HG02571 (cell line): Measurements from ENCODE around the gene USP20.
"Not testable (repeated sequence)": the region's sequence is repeated elsewhere in the genome, so short reads cannot be mapped to it uniquely, and the experiment has no call there.

Experiments used
- ATAC-seq: cut with Tn5 transposase; IDR thresholded peaks from one replicate; pipeline ENCODE4 v1.9.1; 2021; ENCODE audit warnings: mild to moderate bottlenecking, moderate library complexity; ENCODE audit not compliant: unreplicated experiment

USP20 gene

GRCh38 chr9:129835128-129835859 lies at the start of gene USP20, which contains the start of gene C9orf78:
USP20 (plus strand) TSS chr9:129835458; CDS start chr9:129852556, 17,098 bp downstream.
C9orf78 (minus strand) TSS chr9:129835275; CDS start chr9:129835221, 54 bp downstream.
- peak; percentile 86 for ATAC-seq

DNA sequence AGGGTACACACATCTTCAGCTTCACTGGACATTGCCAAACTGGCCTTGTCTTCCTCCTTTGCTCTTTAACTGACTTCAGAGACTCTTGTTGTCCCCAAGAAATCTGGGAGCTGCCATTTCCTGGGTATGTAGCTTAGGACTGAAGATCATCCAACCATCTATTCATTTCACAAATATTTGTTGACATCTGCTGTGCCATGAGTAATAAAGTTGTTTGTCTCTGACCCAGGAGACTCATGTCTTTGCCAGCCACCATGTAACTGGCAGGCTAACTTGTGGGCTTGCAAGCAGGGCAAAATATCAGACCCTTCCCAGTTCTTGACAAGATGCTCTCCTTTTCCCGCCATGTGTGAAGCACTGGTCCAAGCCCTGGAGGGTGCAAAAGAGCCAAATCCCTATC lies 49.4 kb upstream of the USP20 start:
- ATAC-seq: no peak

DNA sequence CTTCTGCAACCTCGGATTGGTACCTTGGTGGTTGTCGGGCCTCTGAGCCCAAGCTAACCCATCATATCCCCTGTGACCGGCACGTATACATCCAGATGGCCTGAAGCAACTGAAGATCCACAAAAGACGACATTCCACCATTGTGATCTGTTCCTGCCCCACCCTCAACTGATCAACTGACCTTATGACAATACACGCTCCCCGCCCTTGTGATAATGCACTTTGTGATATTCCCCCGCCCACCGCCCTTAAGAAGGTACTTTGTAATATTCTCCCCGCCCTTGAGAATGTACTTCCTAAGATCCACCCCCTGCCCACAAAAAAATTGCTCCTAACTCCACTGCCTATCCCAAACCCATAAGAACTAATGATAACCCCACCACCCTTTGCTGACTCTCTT lies 48.8 kb upstream of the USP20 start:
- no peak for ATAC-seq

GRCh38 chr9:129794549-129794948 lies 40.7 kb upstream of the USP20 start:
- ATAC-seq: no peak

- not testable (repeated sequence) for ATAC-seq
Measured at GRCh38 chr9:129796029-129796428, 39.2 kb upstream of the USP20 start.

GRCh38 chr9:129798973-129799372 lies 36.3 kb upstream of the USP20 start:
- no peak for ATAC-seq

GRCh38 chr9:129801504-129801903 lies 33.8 kb upstream of the USP20 start:
- ATAC-seq: no peak

DNA sequence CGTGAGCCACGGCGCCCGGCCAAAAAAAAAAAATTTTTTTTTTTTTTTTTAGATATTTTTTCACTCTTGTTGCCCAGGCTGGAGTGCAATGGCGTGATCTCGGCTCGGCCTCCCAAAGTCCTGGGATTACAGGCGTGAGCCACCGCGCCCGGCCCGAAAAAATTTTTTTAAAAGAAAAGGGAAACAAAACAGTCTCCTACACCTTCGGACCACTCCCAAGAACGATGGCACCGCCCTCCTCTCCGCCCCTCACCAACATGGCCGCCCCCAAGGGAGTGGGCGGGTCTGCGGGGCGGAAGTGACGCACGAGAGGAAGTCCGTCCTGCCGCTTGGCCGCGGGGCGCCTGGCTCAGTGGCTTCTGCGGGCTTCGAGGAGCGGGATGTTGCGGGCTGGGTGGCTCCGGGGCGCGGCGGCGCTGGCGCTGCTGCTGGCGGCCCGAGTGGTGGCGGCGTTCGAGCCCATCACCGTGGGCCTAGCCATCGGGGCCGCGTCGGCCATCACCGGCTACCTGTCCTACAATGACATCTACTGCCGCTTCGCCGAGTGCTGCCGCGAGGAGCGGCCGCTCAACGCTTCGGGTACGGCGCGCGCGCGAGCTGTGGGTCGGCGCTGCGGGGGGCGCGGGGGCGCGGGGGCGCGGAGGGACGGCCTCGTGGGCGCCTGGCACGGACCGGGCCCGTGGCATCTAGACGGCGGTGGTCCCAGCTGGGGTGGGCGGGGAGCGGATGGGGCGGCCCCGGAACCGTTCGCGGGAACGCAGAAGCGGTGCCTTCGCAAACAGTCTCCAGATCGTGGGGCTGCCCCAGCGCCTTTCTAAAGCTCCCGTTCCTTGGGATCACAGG lies 32.2 kb upstream of the USP20 start, which contains the start of gene TOR1B:
TSS of gene TOR1B (plus strand) at position 352 of the 843 bp plus-strand sequence. CDS start at position 381, 29 bp downstream.
- ATAC-seq: peak; percentile 88

DNA sequence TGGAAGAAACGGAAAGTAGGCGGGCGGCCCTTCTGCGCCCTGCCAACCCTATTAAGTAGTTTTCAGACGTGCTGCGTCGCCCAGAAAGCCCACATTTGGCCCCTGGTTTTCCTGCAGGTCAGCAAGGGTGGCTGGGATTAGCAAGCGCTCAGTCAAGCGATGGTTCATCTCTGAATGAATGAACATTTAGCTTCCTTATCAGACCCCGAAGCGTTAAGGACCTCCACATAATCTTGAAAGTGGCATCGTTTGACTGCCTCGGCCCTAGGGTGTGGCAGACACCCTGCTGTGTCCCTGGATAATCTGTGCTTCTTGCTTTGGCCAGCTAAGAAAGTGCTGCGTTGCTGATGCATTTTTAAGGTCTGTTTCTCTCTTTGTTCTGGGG lies 31.6 kb upstream of the USP20 start:
- no peak for ATAC-seq

DNA sequence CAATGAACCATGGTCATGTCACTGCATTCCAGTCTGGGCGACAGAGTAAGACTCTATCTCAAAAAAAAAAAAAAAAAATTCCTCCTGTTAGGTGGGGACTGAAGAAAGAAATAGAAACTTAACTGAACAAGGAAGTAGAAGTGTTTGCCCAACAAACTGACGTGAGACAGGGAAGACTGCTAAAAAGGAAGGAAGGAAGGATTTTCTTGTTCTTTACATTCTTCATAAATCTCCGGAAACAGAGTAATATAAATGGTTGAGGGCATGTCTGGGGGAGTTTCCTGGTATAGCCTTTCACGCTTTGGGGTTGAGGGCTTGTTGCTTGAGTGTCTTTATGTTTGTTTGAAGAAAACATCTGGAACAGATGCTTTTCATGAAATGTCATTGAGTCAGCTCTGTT lies 29.2 kb upstream of the USP20 start:
- ATAC-seq: no peak

DNA sequence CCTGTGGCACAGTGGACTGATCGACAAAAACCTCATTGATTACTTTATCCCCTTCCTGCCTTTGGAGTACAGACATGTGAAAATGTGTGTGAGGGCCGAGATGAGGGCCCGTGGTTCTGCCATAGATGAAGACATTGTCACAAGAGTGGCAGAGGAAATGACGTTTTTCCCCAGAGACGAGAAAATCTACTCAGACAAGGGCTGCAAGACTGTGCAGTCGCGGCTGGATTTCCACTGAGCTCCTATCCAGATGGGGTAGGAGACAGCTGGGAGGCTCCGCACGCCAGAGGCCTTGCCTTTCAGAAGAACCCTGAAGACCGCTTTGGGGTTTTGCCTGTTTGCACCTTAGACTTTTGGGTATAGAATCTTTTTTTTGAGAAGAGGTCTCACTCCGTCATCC lies 25.9 kb upstream of the USP20 start:
- no peak for ATAC-seq

GRCh38 chr9:129810116-129810515 lies 25.1 kb upstream of the USP20 start:
- no peak for ATAC-seq

GRCh38 chr9:129810788-129811187 lies 24.5 kb upstream of the USP20 start:
- no peak for ATAC-seq

GRCh38 chr9:129811967-129812363 lies 23.3 kb upstream of the USP20 start:
- ATAC-seq: no peak

DNA sequence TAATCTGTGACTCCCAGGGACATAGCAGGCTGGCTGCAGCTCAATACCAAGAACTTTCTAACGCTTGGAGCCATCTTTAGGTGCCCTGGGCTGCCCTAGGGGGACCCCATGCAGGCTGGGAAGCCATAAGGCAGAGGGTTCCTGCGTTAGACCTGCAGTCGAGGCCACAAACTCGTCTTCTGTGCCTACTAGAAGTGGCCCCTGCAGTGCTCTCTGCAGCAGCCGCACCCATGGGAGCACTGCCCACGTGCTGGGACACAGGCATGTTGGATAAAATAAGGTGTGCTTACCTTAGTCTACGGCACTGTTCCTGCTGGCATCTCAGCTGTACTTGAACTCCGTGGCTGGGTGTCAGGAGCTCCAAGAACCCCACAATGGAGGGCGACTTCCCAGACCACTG lies 22.9 kb upstream of the USP20 start:
- no peak for ATAC-seq

GRCh38 chr9:129813661-129814060 lies 21.6 kb upstream of the USP20 start:
- ATAC-seq: no peak

DNA sequence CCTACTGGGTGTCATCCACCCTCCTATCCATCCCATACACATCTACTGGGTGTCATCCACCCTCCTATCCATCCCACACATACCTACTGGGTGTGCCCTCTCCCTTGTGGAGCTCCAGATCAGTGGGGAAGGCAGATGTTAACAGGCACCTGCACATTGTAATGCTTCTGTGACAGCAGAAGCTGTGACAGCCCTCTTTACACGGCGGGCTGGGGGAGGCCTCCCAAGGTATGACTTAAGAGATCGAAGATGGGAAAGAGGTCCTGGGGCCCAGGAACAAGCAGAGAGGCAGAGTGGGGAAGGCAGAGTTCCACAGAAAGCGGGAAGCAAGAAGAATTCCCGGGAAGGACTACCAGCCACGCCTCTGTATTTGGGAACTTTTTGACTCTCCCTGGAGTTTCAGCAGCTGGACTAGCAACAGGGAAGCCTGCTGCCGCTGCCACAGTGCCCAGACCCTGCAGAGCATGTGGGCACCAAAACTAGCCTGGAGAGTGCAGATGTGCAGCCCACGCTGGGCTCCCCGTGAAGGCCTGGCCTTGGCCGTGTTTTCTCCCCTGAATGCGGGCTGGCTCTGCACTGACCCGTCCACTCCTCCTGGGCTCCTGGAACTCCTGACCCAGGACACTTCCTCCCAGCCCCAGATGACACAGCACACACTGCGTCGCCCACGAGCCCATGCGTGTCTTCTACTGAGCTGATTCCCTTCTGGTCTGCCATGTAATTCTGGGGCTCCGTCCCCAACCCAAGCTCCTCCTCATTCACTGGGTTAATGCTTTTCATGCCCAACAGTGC lies 20.6 kb upstream of the USP20 start:
- no peak for ATAC-seq

DNA sequence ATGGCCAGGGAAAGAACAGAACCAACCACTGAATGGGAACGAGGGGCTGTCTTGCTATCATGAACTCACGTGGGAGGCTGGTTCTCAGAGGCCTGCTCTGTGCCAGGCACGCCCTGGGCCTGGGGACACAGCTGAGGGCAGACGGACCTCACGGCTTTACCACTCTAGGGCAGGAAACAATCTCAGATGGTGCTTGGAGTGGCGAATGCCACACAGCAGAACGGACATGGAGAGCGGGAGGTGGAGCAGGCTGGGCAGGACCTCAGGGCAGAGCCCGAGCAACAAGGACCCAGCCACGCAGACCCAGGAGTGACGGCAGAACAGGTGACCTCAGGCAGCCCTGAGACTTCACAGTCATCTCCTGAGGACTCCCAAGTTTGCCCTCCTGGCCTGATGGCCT lies 20.0 kb upstream of the USP20 start:
- no peak for ATAC-seq

DNA sequence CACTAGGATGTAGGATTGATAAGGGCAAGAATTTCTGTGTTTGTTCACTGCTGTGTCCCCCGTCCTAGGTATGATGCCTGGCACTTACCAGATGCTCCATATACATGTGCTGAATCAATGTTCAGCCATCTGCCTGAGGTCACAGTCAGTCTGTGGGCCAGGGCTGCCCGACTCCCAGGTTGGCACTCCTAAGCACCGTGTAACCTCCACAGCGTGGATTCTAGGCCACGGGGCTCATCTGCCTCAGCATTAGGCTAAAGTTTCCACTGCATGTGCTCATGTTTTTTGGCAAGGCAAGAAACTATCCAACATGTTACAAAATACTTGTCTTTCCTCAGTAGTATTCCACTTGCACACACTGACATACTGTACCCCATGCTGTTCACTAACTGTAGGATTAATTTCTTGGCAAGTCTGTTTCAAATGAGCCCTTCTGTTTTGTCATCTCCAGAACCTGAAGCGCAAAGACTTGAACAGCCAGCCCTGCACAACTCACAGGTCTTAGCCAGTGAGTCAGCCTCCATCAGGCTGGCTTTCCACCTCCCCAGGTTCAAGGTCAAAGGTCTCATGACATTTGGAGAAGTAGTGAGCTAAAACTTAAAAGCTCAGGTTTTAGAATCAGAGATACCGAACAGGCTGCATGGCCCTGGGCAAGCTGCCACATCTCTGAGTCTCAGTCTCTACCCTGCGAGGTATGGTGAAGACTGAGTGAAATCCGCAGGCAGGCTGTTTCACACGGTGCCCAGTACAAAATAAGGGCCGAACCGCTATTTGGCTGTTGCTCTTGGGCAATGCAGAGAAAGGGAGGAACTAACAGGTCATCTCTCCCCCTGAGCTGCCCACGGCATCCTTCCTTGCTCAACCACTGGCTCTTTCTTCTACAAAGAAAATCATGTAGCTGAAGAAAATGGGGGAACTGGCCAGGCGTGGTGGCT lies 18.5 kb upstream of the USP20 start:
- ATAC-seq: no peak

- ATAC-seq: no peak
Measured at GRCh38 chr9:129822898-129823541, 12.2 kb upstream of the USP20 start.
